Measurements from ENCODE around the gene RBFOX1. TPM values are rescaled to one million over a fixed set of nuclear protein-coding genes. Genes with fewer than 3 reads are reported as not detected.
"Not testable (repeated sequence)": the region's sequence is repeated elsewhere in the genome, so short reads cannot be mapped to it uniquely, and the experiment has no call there.

The RBFOX1 gene
- total RNA-seq, 1 experiment from 2014 or later: not detected

- Histone ChIP-seq H4K20me1 (ENCODE audit: insufficient read depth) (no peaks in the 10 kb centered on the region), H3K27me3 (ENCODE audit: insufficient read depth, low read length) (no peaks in the 10 kb centered on the region), H3K9ac (ENCODE audit: low read length) (no peak overlapping the region), H3K79me2 (ENCODE audit: insufficient read depth, low read length) (no peaks in the 10 kb centered on the region), H2AFZ (ENCODE audit: low read depth, low read length, poor library complexity, severe bottlenecking) (no peak overlapping the region), H3K9me3 (ENCODE audit: control insufficient read depth in 1 of 2, insufficient read depth in 1 of 2, low read depth in 1 of 2, low read length in 2 of 2) (peaks cover 0 to 8% of the 10 kb centered on the region in 2 experiments; a peak in 2 of 4 replicates), H3K9me2 (ENCODE audit: insufficient read depth) (no peaks in the 10 kb centered on the region), H3K4me1 (ENCODE audit: control insufficient read depth in 1 of 2, insufficient read depth in 2 of 2, low read length in 2 of 2) (no peaks in the 10 kb centered on the region), H3K4me2 (ENCODE audit: low read length) (no peak overlapping the region), H3K27ac (ENCODE audit: low read depth, low read length) (no peak overlapping the region), H3K4me3 (replicated peaks in 1 of 2; ENCODE audit: low read depth in 1 of 2, low read length in 2 of 2) (no peak overlapping the region), H3K36me3 (ENCODE audit: control insufficient read depth in 1 of 2, insufficient read depth in 2 of 2, low read length in 2 of 2) (no peaks in the 10 kb centered on the region)
- BruUV-seq (replicated peaks): no TSS peak
- ATAC-seq (no peak), DNase-seq (ENCODE audit: low read depth, low spot score) (no peak)
- TF ChIP-seq FOSL1 (IDR thresholded peaks at IDR 0.05; ENCODE audit: low read depth) (no peak), JUND (IDR thresholded peaks at IDR 0.05) (no peak), CBX3 (IDR thresholded peaks at IDR 0.05; ENCODE audit: low read depth) (no peak), POLR2AphosphoS5 (IDR thresholded peaks at IDR 0.05; ENCODE audit: low read depth, low read length) (no peak), SIN3A (IDR thresholded peaks at IDR 0.05; ENCODE audit: low read depth) (no peak), CEBPB (IDR thresholded peaks at IDR 0.05; ENCODE audit: low read depth) (no peak), POLR2A (IDR thresholded peaks at IDR 0.05; ENCODE audit: borderline replicate concordance, extremely low read depth, insufficient read depth, insufficient read length) (no peak), CTCF (IDR thresholded peaks at IDR 0.05 in 2 of 3, conservative IDR thresholded peaks at IDR 0.05 in 1 of 3; ENCODE audit: borderline replicate concordance in 1 of 3, insufficient read depth in 1 of 3, low read depth in 2 of 3, low read length in 2 of 3) (no peak), EZH2 (IDR thresholded peaks at IDR 0.05) (no peak), SRF (IDR thresholded peaks at IDR 0.05; ENCODE audit: low read depth) (no peak), SP1 (IDR thresholded peaks at IDR 0.05; ENCODE audit: low read depth) (no peak), ZBTB33 (IDR thresholded peaks at IDR 0.05; ENCODE audit: extremely low read depth, insufficient replicate concordance, low read length) (no peak), MAX (IDR thresholded peaks at IDR 0.05) (no peak)
- ChIA-PET CTCF (no interaction called here), RAD21 (ENCODE audit: low non-redundant PET in 1 of 2, low total read pairs in 2 of 2, uncharacterized antibody in 2 of 2, unreplicated experiment in 2 of 2) (no interaction called here), POLR2A (no interaction called here)
- intact Hi-C loops (cut with micrococcal nuclease): no loop called here
These were observed 169.2 kb downstream of the RBFOX1 start for GRCh38 chr16:7501868-7502267.

DNA sequence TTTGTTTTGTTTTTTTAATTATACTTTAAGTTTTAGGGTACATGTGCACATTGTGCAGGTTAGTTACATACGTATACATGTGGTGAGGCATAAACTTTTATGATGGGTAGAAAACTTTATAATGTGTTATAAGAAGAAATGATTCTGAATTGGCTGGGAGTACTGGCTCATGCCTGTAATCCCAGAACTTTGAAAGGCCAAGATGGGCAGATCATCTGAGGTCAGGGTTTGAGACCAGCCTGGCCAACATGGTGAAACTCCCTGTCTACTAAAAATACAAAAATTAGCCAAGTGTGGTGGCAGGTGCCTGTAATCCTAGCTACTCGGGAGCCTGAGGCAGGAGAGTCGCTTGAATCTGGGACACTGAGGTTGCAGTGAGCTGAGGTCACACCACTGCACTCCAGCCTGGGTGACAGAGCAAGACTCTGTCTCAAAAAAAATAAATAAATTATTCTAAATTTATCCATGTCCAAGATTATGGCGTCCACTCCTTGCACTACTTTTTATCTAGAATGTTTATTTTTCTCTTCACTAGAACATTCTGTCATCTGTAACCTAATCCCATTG lies 170.0 kb downstream of the RBFOX1 start:
- POLR2A ChIA-PET; H3K9me2 ChIP-seq (ENCODE audit: insufficient read depth); H3K79me2 ChIP-seq (ENCODE audit: insufficient read depth, low read length); H3K36me3 ChIP-seq (ENCODE audit: control insufficient read depth in 1 of 2, insufficient read depth in 2 of 2, low read length in 2 of 2); DNase-seq (ENCODE audit: low read depth, low spot score); H3K9me3 ChIP-seq (ENCODE audit: control insufficient read depth in 1 of 2, insufficient read depth in 1 of 2, low read depth in 1 of 2, low read length in 2 of 2); H3K27me3 ChIP-seq (ENCODE audit: insufficient read depth, low read length); H2AFZ ChIP-seq (ENCODE audit: low read depth, low read length, poor library complexity, severe bottlenecking); H3K4me1 ChIP-seq (ENCODE audit: control insufficient read depth in 1 of 2, insufficient read depth in 2 of 2, low read length in 2 of 2); H3K4me3 ChIP-seq (replicated peaks in 1 of 2; ENCODE audit: low read depth in 1 of 2, low read length in 2 of 2); RAD21 ChIA-PET (ENCODE audit: low non-redundant PET in 1 of 2, low total read pairs in 2 of 2, uncharacterized antibody in 2 of 2, unreplicated experiment in 2 of 2); H4K20me1 ChIP-seq (ENCODE audit: insufficient read depth); H3K4me2 ChIP-seq (ENCODE audit: low read length); intact Hi-C loops (cut with micrococcal nuclease); H3K9ac ChIP-seq (ENCODE audit: low read length); H3K27ac ChIP-seq (ENCODE audit: low read depth, low read length); CTCF ChIA-PET; ATAC-seq; BruUV-seq (replicated peaks): not testable (repeated sequence)
